Calu3 (cell line): Measurements from ENCODE around the gene NELL2. TPM values are rescaled to one million over a fixed set of nuclear protein-coding genes. Genes with fewer than 3 reads are reported as not detected.

Source experiments
- BruUV-seq: library from RNA; stranded (reverse); fragments of 400-500 nt; replicated peaks from 2 replicates; lab custom pipeline; 2021; lab: Mats Ljungman, UMichigan
- CTCF ChIA-PET: fragments of 300-600 bp; sonication (Branson Sonifier 250); formaldehyde crosslinking; loops from one replicate; lab custom pipeline; 2022; ENCODE audit warnings: antibody characterized with exemption; lab: Charles Lee
- DNase-seq: peaks from one replicate; pipeline ENCODE4 v3.0.0; 2022
- H3K27ac Mint-ChIP-seq: one replicate; pipeline ENCODE4 v1.8.0; 2022; ENCODE audit warnings: mixed read lengths; ENCODE audit not compliant: unreplicated experiment
- H3K27me3 Mint-ChIP-seq: one replicate; pipeline ENCODE4 v1.8.0; 2022; ENCODE audit warnings: mixed read lengths; ENCODE audit not compliant: unreplicated experiment
- H3K36me3 Mint-ChIP-seq: one replicate; pipeline ENCODE4 v1.8.0; 2022; ENCODE audit warnings: mild to moderate bottlenecking, moderate library complexity, mixed read lengths; ENCODE audit not compliant: insufficient read depth, unreplicated experiment
- H3K4me1 Mint-ChIP-seq: one replicate; pipeline ENCODE4 v1.8.0; 2022; ENCODE audit warnings: mild to moderate bottlenecking, low read depth, mixed read lengths; ENCODE audit not compliant: unreplicated experiment
- H3K4me3 Mint-ChIP-seq: one replicate; pipeline ENCODE4 v1.8.0; 2022; ENCODE audit warnings: mild to moderate bottlenecking, low read depth, moderate library complexity, mixed read lengths; ENCODE audit not compliant: unreplicated experiment
- H3K9me3 Mint-ChIP-seq: one replicate; pipeline ENCODE4 v1.8.0; 2022; ENCODE audit warnings: low read depth, mixed read lengths; ENCODE audit not compliant: unreplicated experiment
- intact Hi-C: fragments of 100-400 bp; cut with micrococcal nuclease; formaldehyde crosslinking; loops from one replicate; pipeline ENCODE4 v1.10.0; 2022; ENCODE audit not compliant: unreplicated experiment
- total RNA-seq: library from RNA; stranded (reverse); gene quantifications from 2 replicates; pipeline ENCODE4 v1.2.3, GENCODE V29; 2022
- TF ChIP-seq, protein P1 (sequence below): fragments of 200-600 bp; IDR thresholded peaks from one replicate; pipeline ENCODE4 v1.8.0; 2022; ENCODE audit warnings: antibody characterized with exemption; ENCODE audit not compliant: unreplicated experiment

The NELL2 gene
- total RNA-seq, 1 experiment from 2014 or later, result not detected

DNA sequence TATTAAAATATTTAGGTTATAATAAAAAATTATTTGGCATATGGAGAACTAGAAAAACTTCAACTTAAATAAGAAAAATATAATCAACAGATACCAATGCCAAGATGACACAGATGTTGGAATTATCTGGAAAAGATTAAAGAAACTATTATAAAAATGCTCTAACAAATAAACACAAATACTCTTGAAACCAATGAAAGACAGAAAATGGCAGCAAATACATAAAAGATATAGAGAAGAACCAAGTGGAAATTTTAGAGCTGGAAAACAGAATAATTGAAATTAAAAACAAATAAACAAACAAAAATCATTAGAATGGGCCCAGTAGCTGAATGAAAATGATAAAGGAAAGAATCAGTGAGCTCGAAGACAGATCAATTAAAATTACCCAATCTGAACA is 5.1 kb upstream of the NELL2 start:
- Mint-ChIP-seq H3K27me3 (peaks cover 28% of the 10 kb centered on the region), H3K4me3 (no peak overlapping the region), H3K27ac (no peak overlapping the region), H3K9me3 (peaks cover 5% of the 10 kb centered on the region), H3K36me3 (peaks cover 4% of the 10 kb centered on the region), H3K4me1 (peaks cover 11% of the 10 kb centered on the region)
- TF ChIP-seq, protein P1, sequence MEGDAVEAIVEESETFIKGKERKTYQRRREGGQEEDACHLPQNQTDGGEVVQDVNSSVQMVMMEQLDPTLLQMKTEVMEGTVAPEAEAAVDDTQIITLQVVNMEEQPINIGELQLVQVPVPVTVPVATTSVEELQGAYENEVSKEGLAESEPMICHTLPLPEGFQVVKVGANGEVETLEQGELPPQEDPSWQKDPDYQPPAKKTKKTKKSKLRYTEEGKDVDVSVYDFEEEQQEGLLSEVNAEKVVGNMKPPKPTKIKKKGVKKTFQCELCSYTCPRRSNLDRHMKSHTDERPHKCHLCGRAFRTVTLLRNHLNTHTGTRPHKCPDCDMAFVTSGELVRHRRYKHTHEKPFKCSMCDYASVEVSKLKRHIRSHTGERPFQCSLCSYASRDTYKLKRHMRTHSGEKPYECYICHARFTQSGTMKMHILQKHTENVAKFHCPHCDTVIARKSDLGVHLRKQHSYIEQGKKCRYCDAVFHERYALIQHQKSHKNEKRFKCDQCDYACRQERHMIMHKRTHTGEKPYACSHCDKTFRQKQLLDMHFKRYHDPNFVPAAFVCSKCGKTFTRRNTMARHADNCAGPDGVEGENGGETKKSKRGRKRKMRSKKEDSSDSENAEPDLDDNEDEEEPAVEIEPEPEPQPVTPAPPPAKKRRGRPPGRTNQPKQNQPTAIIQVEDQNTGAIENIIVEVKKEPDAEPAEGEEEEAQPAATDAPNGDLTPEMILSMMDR, result no peak
- no TSS peak for BruUV-seq
- CTCF ChIA-PET, result no interaction called here
- intact Hi-C loops, result no loop called here
- DNase-seq, result no peak

DNA sequence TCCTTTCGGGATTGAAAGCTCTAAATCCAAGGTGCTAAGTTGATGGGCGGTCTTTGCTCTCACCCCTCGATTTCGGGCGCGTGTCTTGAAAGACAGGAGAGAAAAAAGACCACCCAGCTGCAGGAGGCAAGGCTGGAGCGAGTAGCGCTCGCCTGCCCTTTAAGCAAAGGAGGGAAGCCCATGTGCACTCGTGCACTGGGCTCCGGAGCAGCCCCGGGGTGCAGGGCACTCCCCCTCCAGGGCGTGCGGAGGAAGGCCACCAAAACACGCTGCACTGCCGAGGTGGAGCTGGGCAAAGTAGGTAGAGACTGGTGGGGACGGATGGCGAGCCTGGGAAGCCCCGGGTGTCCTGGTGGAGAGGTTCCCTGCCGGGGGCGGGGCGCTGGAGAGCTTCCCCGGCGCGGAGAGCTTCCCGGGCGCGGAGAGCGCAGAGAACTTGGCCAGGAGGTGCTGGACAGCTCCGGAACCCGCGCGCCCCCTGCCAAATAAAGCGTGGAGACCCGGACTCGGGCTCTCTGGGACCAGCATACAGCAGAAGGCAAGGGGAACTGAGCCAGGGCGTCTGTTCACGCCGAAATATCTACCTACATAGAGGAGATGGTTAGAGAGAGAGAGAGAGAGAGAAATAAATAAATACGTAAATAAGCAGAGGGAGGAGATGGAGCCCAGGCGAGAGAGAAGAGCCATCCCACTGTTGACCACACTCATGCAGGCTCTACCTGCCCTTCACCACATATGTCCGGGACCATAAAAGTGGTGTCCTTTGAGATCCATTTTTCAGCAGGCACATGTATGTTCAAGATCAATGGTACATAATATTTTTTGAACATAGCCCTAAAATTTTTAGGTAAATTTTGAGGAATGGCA is 662 bp upstream of the NELL2 start:
- Mint-ChIP-seq H3K9me3 (peaks cover 5% of the 10 kb centered on the region), H3K27me3 (peaks cover 49% of the 10 kb centered on the region), H3K4me3 (peak overlapping the region; percentile 90), H3K4me1 (peaks cover 24% of the 10 kb centered on the region), H3K27ac (no peak overlapping the region), H3K36me3 (peaks cover 4% of the 10 kb centered on the region)
- intact Hi-C loops, result loop anchor here (5.0 kb wide), 1 partner anchor 104 kb away; no protein-coding TSS in a partner anchor
- TF ChIP-seq, protein P1, result no peak
- CTCF ChIA-PET, result no interaction called here
- BruUV-seq, result no TSS peak
- DNase-seq, result peak; percentile 24

DNA sequence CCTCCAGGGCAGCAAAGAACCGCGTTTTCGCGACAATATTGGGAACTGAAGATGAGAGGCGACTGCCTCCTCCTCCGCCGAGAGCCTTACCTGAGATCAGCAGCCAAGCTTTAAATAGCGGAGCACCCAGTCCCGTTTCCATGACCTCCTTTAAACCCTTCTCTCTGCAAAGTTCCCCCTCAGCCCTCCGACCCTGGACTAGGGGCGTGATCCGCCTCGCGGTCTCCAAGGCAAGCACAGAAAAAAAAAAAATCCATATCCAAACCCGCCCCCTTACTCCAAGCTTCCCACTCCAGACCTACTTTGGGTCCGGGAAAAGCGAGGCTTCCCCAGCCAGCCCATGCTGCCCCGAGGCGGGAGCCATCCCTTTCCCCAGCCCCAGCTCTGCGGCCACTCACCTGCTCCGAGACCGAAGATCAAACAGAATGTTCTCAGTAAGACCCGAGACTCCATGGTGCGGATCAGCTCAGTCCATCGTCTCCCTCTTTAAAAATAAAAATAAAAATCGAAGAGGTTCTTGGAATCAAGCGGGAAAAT is 630 bp downstream of the NELL2 start:
- CTCF ChIA-PET, result interaction anchor here (0.6 kb wide), 1 partner anchor 103 kb away, joined by 4 read pairs; no protein-coding TSS in a partner anchor
- intact Hi-C loops, result loop anchor here (5.0 kb wide), 1 partner anchor 103 kb away; no protein-coding TSS in a partner anchor
- peaks cover 51% of the 10 kb centered on the region for H3K27me3 Mint-ChIP-seq
- H3K9me3 Mint-ChIP-seq, result no peaks in the 10 kb centered on the region
- DNase-seq, result no peak
- peaks cover 4% of the 10 kb centered on the region for H3K36me3 Mint-ChIP-seq
- TF ChIP-seq, protein P1, result no peak
- no peak overlapping the region for H3K27ac Mint-ChIP-seq
- peaks cover 24% of the 10 kb centered on the region for H3K4me1 Mint-ChIP-seq
- no TSS peak for BruUV-seq
- H3K4me3 Mint-ChIP-seq, result peak overlapping the region; percentile 90

DNA sequence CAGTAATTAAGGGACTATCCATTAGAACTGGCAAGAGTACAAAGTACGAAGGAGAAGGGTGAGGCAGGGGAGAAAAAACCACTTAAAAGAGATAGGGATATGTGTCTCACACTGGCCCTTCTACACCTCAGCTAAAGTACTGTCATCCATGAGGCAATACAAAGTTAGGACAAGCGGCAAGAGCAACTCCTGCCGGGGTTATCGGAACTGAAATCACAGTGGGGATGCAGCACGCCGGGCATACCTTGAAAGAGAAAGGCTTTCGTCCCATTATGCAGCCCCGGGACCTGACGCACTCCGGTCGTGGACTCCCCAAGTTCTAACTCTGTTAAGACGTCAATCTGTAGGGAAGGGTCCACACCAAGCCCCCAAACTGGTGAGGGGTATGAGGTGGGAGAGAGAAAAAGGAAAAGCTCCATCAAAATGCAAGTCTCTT is 1.1 kb downstream of the NELL2 start:
- intact Hi-C loops, result loop anchor here (5.0 kb wide), 2 partner anchors 103 to 858 kb away; no protein-coding TSS in a partner anchor
- CTCF ChIA-PET, result no interaction called here
- Mint-ChIP-seq H3K36me3 (peaks cover 4% of the 10 kb centered on the region), H3K9me3 (peaks cover 2% of the 10 kb centered on the region), H3K4me1 (peaks cover 24% of the 10 kb centered on the region), H3K4me3 (peak overlapping the region; percentile 90), H3K27ac (no peak overlapping the region), H3K27me3 (peaks cover 56% of the 10 kb centered on the region)
- no TSS peak for BruUV-seq
- DNase-seq, result no peak
- TF ChIP-seq, protein P1, result no peak
